Peyer's patch (tissue), 4 donors: ENCODE measurements around the gene ATP6V0A1. TPM values are rescaled to one million over a fixed set of nuclear protein-coding genes. Genes with fewer than 3 reads are reported as not detected.

ENCODE experiments used
- DNase-seq, 3 donors: peaks; one replicate each; pipeline ENCODE4 v3.0.0-alpha.2; 2017 to 2019
- H3K27ac ChIP-seq, 4 donors: fragments of 200-600 bp; sonication (generic); one replicate each; pipeline ENCODE4 v1.5.1; 2016 to 2019
- H3K27me3 ChIP-seq, 2 donors: fragments of 200-600 bp; sonication (generic); one replicate each; pipeline ENCODE4 v1.5.1; 2019
- H3K36me3 ChIP-seq, 3 donors: fragments of 200-600 bp; sonication (generic); one replicate each; pipeline ENCODE4 v1.5.1; 2016 to 2019
- H3K4me1 ChIP-seq, 4 donors: fragments of 200-600 bp; sonication (generic); one replicate each; pipeline ENCODE4 v1.5.1; 2016 to 2019
- H3K4me3 ChIP-seq, 4 donors: fragments of 200-600 bp; sonication (generic); 1 replicate in 3 of 4; 2 replicates in 1 of 4; pipeline ENCODE4 v1.5.1; 2016 to 2019; ENCODE audit warnings: mild to moderate bottlenecking in 1 of 4
- H3K9me3 ChIP-seq, 4 donors: fragments of 200-600 bp; sonication (generic); one replicate each; pipeline ENCODE4 v1.5.1; 2016 to 2019; ENCODE audit warnings: mild to moderate bottlenecking in 1 of 4
- CTCF ChIP-seq, 6 experiments: fragments of 450-650 bp in 4 of 6; fragments of 200-600 bp in 2 of 6; sonication (generic) in 1 of 6; IDR thresholded peaks; one replicate each; pipeline ENCODE4 v1.5.1; 2017 to 2019; ENCODE audit warnings: antibody characterized with exemption in 6 of 6, mild to moderate bottlenecking in 3 of 6, moderate library complexity in 1 of 6
- POLR2A ChIP-seq, 2 donors: fragments of 450-650 bp; IDR thresholded peaks; one replicate each; pipeline ENCODE4 v1.5.1; 2017; ENCODE audit warnings: antibody characterized with exemption in 2 of 2, mild to moderate bottlenecking in 2 of 2, moderate library complexity in 2 of 2
- total RNA-seq, 4 donors: library from RNA; depleted of rRNA; stranded (reverse); fragments of >200 nt; gene quantifications; one replicate each; pipeline ENCODE4 v1.1.0, GENCODE V29; 2016

ATP6V0A1 gene
- 100 to 1,000 TPM; 121 to 251 (median 204) TPM for total RNA-seq

DNA sequence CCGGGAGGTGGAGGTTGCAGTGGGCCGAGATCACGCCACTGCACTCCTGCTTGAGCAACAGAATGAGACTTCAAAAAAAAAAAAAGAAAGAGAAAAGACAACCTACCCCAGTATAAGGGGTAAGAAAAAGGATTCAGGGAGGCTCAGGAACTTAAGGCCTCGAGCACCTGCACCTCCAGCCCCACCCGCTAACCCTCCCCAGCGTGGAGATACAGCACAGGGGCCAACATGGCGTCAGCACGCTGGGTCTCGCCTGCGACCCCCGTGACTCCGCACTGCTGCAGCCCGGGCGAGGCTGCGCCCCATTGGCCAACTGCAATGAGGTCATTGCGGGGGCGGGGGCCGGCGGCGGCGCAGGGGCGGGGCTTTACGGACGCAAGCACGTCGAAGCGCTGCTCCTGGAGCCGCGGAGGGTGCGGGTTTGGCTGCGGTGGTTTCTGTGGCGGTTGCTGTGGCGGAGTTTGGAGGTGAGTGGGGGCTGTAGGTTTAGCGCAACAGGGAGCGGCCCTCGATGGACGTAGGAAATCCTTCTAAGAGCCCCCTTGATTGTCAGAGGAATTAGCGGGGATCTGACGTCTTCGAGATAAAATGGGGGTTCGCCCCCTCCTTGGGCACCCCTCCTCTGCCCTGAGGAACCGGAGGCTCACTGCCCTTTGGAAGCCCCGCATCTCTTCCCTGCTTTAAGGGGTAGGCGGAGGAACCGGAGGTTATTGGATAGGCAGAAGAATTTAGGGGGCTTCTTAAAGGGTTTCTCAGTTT is at the start of gene ATP6V0A1:
TSS of gene ATP6V0A1 (plus strand) at position 382 of the 759 bp plus-strand sequence. CDS start 2,017 bp downstream, outside the sequence.
- H3K4me1 ChIP-seq, result peaks cover 0 to 29% (median 11%) of the 10 kb centered on the region in 4 donors
- peak within 1 kb of the TSS; percentile 87 to 97 (median 92) for H3K27ac ChIP-seq
- no peak for TF ChIP-seq CTCF (IDR thresholded peaks at IDR 0.05)
- TF ChIP-seq POLR2A (IDR thresholded peaks at IDR 0.05), result peak; percentile 74 to 82
- H3K9me3 ChIP-seq, result no peaks in the 10 kb centered on the region
- peak within 1 kb of the TSS; percentile 59 to 85 (median 76) for H3K4me3 ChIP-seq
- H3K27me3 ChIP-seq, result no peaks in the 10 kb centered on the region
- peak; percentile 95 to 98 (median 96) for DNase-seq
- peaks cover 0 to 8% (median 0%) of the 10 kb centered on the region in 3 donors for H3K36me3 ChIP-seq

- peaks cover 0 to 45% (median 3%) of the 10 kb centered on the region in 4 donors for H3K4me1 ChIP-seq
- no peak for TF ChIP-seq POLR2A (IDR thresholded peaks at IDR 0.05)
- TF ChIP-seq CTCF (IDR thresholded peaks at IDR 0.05), result no peak
- H3K27ac ChIP-seq, result peak overlapping the region; percentile 18 to 71 (median 31)
- peaks cover 0 to 2% (median 0%) of the 10 kb centered on the region in 3 donors for H3K36me3 ChIP-seq
- H3K4me3 ChIP-seq, result no peak overlapping the region
- peak in 1 of 3 donors; percentile 66 for DNase-seq
- H3K27me3 ChIP-seq, result no peaks in the 10 kb centered on the region
- no peaks in the 10 kb centered on the region for H3K9me3 ChIP-seq
Observed at GRCh38 chr17:42409523-42410318, 49.0 kb upstream of the ATP6V0A1 start.

- H3K36me3 ChIP-seq, result no peaks in the 10 kb centered on the region
- no peaks in the 10 kb centered on the region for H3K9me3 ChIP-seq
- peak overlapping the region; percentile 18 to 71 (median 31) for H3K27ac ChIP-seq
- no peaks in the 10 kb centered on the region for H3K27me3 ChIP-seq
- TF ChIP-seq CTCF (IDR thresholded peaks at IDR 0.05), result no peak
- TF ChIP-seq POLR2A (IDR thresholded peaks at IDR 0.05), result no peak
- DNase-seq, result no peak
- no peak overlapping the region for H3K4me3 ChIP-seq
- H3K4me1 ChIP-seq, result peaks cover 0 to 45% (median 5%) of the 10 kb centered on the region in 4 donors
Observed at GRCh38 chr17:42410319-42410685, 48.4 kb upstream of the ATP6V0A1 start.

- no peak overlapping the region for H3K4me3 ChIP-seq
- H3K4me1 ChIP-seq, result peaks cover 0 to 42% (median 5%) of the 10 kb centered on the region in 4 donors
- no peaks in the 10 kb centered on the region for H3K36me3 ChIP-seq
- no peaks in the 10 kb centered on the region for H3K27me3 ChIP-seq
- DNase-seq, result no peak
- no peaks in the 10 kb centered on the region for H3K9me3 ChIP-seq
- H3K27ac ChIP-seq, result peak overlapping the region in 3 of 4 donors; percentile 1 to 71 (median 13)
- TF ChIP-seq CTCF (IDR thresholded peaks at IDR 0.05), result no peak
- TF ChIP-seq POLR2A (IDR thresholded peaks at IDR 0.05), result no peak
Observed at GRCh38 chr17:42411361-42411760, 47.3 kb upstream of the ATP6V0A1 start.

DNA sequence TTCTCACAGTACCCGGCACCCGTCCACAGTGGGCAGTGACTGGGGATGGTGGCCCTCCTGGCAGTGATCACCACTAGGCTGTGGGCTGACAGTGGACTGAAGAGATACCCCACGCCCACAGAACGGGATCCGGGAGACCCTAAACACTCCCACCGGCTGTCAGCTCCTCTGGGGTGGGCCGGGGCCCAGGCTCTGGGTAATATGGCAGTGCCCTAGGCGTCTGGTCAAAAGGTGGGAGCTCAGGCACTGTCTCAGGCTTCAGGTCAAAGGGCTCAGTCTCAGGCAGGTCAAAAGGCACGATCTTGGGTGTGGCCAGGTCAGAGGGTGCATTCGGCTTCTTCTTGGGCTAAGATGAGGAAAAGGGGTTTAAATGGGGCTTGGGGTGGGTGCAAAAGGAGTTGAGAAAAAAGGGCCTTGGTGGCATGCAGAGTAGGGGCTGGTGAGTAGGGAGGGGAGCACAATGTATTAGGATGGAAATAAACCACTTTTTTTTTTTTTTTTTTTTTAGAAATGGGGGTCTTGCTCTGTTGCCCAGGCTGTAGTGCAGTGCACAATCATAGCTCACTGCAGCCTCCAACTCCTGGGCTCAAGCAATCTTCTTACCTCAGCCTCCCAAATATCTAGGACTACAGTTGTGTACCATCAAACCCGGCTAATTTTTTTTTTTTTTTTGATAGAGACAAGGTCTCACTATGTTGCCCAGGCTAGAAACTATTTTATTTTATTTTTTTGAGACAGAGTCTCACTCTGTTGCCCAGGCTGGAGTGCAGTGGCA is 46.6 kb upstream of the ATP6V0A1 start:
- Histone ChIP-seq H3K36me3 (no peaks in the 10 kb centered on the region), H3K4me1 (peaks cover 0 to 39% (median 5%) of the 10 kb centered on the region in 4 donors), H3K27ac (peak overlapping the region in 3 of 4 donors; percentile 1 to 71 (median 13)), H3K27me3 (no peaks in the 10 kb centered on the region), H3K4me3 (no peak overlapping the region), H3K9me3 (no peaks in the 10 kb centered on the region)
- no peak for DNase-seq
- TF ChIP-seq POLR2A (IDR thresholded peaks at IDR 0.05), result no peak
